ENCODE results near the gene NFATC2IP. TPM values are rescaled to one million over a fixed set of nuclear protein-coding genes. Genes with fewer than 3 reads are reported as not detected.

The NFATC2IP gene
- total and polyA plus RNA-seq, 2 of the 8 experiments (the other 6 are each of a cell fraction or from before 2014, with no cell fraction given): 54.4 to 71.5 TPM

GRCh38 chr16:29011112-29011511 is 60.4 kb downstream of the NFATC2IP start:
- DNase-seq (ENCODE audit: low read depth in 1 of 2, low spot score in 2 of 2): peak; percentile 19 to 61
- ChIA-PET POLR2A (ENCODE audit: partially characterized antibody) (no interaction called here), CTCF (ENCODE audit: partially characterized antibody) (interaction anchor here (1.0 to 2.4 kb wide), 7 partner anchors 10 to 33 kb away, joined by 3 to 15 read pairs (median 3); no protein-coding TSS in a partner anchor)
- no peaks in the 10 kb centered on the region for H3K9me3 ChIP-seq (ENCODE audit: insufficient read depth in 2 of 2, low read depth in 1 of 2, low read length in 1 of 2)
- H3K14ac ChIP-seq (ENCODE audit: insufficient read length): no peak overlapping the region
- no peak overlapping the region for H3K27ac ChIP-seq (ENCODE audit: low read depth, low read length)
- no peak for FAIRE-seq
- peaks cover 2% of the 10 kb centered on the region; the same call in 1 of the 2 replicates for H3K23me2 ChIP-seq (ENCODE audit: low read depth, low read length)
- H2BK120ac ChIP-seq (replicated peaks; ENCODE audit: low read depth, low read length): no peak overlapping the region
- H2AK5ac ChIP-seq (ENCODE audit: low read depth, low read length): no peak overlapping the region
- H2BK15ac ChIP-seq (ENCODE audit: low read length): no peak overlapping the region
- H2BK5ac ChIP-seq (ENCODE audit: low read depth, low read length): no peak overlapping the region
- no peaks in the 10 kb centered on the region for H3K79me2 ChIP-seq (ENCODE audit: control insufficient read depth in 1 of 2, insufficient read depth in 2 of 2, low read length in 2 of 2)
- H3K36me3 ChIP-seq (ENCODE audit: control insufficient read depth in 2 of 4, insufficient read depth in 4 of 4, low read length in 3 of 4): no peaks in the 10 kb centered on the region
- no peak overlapping the region for H3K18ac ChIP-seq (ENCODE audit: extremely low read depth, low read length)
- H4K91ac ChIP-seq (replicated peaks; ENCODE audit: insufficient read length, low read length): no peak overlapping the region
- no peaks in the 10 kb centered on the region for H3K27me3 ChIP-seq (replicated peaks in 1 of 4; ENCODE audit: control insufficient read depth in 3 of 4, extremely low read depth in 1 of 4, insufficient read depth in 3 of 4, low read length in 3 of 4)
- H3K79me1 ChIP-seq (ENCODE audit: low read depth, low read length): no peaks in the 10 kb centered on the region
- H2BK12ac ChIP-seq (ENCODE audit: low read depth, low read length): no peak overlapping the region
- no peak overlapping the region for H3K4ac ChIP-seq (replicated peaks; ENCODE audit: insufficient read length, low read depth, low read length)
- no peak overlapping the region for H2BK20ac ChIP-seq (ENCODE audit: low read length)
- H3K23ac ChIP-seq (ENCODE audit: insufficient read length): no peak overlapping the region
- H3K56ac ChIP-seq (replicated peaks; ENCODE audit: insufficient read length, low read depth, low read length): no peak overlapping the region
- no peak overlapping the region for H3K4me3 ChIP-seq (ENCODE audit: extremely low read depth in 1 of 4, insufficient read depth in 2 of 4, low read depth in 3 of 4, low read length in 4 of 4)
- H3K4me1 ChIP-seq (replicated peaks in 1 of 4; ENCODE audit: control insufficient read depth in 3 of 4, insufficient read depth in 4 of 4, low read length in 3 of 4): peaks cover 0 to 1% (median 0%) of the 10 kb centered on the region in 4 experiments; a peak in 2 of 7 replicates
- 66% methylated on average over 8 of the region's 8 CpGs; no CpG with 5 or more reads in 1 of the 2 experiments for WGBS, 2 experiments (ENCODE audit: extremely low coverage in 1 of 2, insufficient coverage in 1 of 2, insufficient read length in 1 of 2, insufficient replicate concordance in 2 of 2, low coverage in 1 of 2, low lambda C conversion rate in 2 of 2, missing lambda C conversion rate in 1 of 2)
- no peak overlapping the region for H4K5ac ChIP-seq (ENCODE audit: insufficient read length, low read depth, low read length)
- no peaks in the 10 kb centered on the region for H4K20me1 ChIP-seq (replicated peaks in 1 of 2; ENCODE audit: control insufficient read depth in 1 of 2, insufficient read depth in 2 of 2, low read length in 2 of 2)
- no peak overlapping the region for H3K9ac ChIP-seq (replicated peaks in 1 of 4; ENCODE audit: extremely low read depth in 1 of 4, low read depth in 3 of 4, low read length in 3 of 4)
- TF ChIP-seq, protein P1, sequence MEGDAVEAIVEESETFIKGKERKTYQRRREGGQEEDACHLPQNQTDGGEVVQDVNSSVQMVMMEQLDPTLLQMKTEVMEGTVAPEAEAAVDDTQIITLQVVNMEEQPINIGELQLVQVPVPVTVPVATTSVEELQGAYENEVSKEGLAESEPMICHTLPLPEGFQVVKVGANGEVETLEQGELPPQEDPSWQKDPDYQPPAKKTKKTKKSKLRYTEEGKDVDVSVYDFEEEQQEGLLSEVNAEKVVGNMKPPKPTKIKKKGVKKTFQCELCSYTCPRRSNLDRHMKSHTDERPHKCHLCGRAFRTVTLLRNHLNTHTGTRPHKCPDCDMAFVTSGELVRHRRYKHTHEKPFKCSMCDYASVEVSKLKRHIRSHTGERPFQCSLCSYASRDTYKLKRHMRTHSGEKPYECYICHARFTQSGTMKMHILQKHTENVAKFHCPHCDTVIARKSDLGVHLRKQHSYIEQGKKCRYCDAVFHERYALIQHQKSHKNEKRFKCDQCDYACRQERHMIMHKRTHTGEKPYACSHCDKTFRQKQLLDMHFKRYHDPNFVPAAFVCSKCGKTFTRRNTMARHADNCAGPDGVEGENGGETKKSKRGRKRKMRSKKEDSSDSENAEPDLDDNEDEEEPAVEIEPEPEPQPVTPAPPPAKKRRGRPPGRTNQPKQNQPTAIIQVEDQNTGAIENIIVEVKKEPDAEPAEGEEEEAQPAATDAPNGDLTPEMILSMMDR (IDR thresholded peaks at IDR 0.05; ENCODE audit: control extremely low read depth in 1 of 3, insufficient read depth in 1 of 3, low read depth in 1 of 3, low read length in 3 of 3): peak; percentile 63 to 66 (median 64)
- 0 out of 4 replicates have a peak, but pooled peaks of 1 of the 2 experiments have one; percentile 23 for TF ChIP-seq SIN3A (conservative IDR thresholded peaks at IDR 0.05 in 1 of 2, IDR thresholded peaks at IDR 0.05 in 1 of 2; ENCODE audit: low read depth in 1 of 2, low read length in 2 of 2)
- TF ChIP-seq RAD21 (IDR thresholded peaks at IDR 0.05 in 1 of 2, conservative IDR thresholded peaks at IDR 0.05 in 1 of 2; ENCODE audit: low read depth in 2 of 2, low read length in 2 of 2): peak; percentile 56 to 66
- TF ChIP-seq SP4 (IDR thresholded peaks at IDR 0.05; ENCODE audit: low read length): no peak
- TF ChIP-seq CREB1 (IDR thresholded peaks at IDR 0.05): no peak
- no peak for TF ChIP-seq BCL11A (IDR thresholded peaks at IDR 0.05; ENCODE audit: low read depth in 2 of 2, low read length in 2 of 2)
- TF ChIP-seq EGR1 (IDR thresholded peaks at IDR 0.05; ENCODE audit: borderline replicate concordance, low read depth, low read length): peak; percentile 25; the same call in 1 of the 2 replicates
- no peak for TF ChIP-seq EP300 (IDR thresholded peaks at IDR 0.05; ENCODE audit: borderline replicate concordance in 1 of 2, low read depth in 2 of 2, low read length in 2 of 2)
- H3K4me2 ChIP-seq (ENCODE audit: insufficient read depth in 1 of 2, low read depth in 2 of 2, low read length in 2 of 2): no peak overlapping the region
- no peak overlapping the region for H2AFZ ChIP-seq (ENCODE audit: low read length)
- H4K8ac ChIP-seq (ENCODE audit: extremely low read depth, insufficient read depth, low read length): no peak overlapping the region; the same call in 1 of the 2 replicates

All from H1 (cell line).